ENCODE data around the gene BRD1. TPM values are rescaled to one million over a fixed set of nuclear protein-coding genes. Genes with fewer than 3 reads are reported as not detected.

Gene BRD1
- polyA plus RNA-seq, 1 donor from 2014 or later: 79.3 TPM

DNA sequence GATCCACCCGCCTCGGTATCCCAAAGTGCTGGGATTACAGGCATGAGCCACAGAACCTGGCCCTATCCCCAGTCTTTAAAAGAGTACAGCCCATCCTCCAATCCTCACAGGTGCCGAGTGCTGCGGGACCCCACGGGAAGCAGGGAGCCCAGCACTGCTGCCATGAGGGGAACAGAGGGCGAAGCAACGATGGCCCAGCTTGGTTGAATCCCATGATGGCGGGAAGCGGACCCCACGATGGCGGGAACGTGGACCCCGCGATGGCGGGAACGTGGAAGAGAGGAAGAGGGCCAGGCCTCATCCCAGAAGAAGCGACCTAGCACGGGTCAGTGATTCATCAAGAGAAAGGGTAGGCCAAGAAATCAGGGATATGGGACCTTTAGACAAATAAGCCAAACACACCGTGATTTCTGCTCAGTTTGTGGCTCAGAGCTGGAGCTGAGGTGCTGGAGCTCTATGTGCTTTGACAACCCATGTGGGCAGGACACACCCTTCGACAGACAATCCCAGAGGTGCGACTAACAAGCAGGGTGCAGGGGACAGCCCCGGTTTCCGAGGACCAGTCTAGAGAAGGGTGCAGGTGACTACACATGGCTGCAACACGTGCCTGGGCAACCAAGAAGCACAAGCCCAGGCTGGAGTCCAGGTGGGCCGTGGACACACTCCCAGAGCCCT lies 30.9 kb downstream of the BRD1 start:
- H3K4me3 ChIP-seq (ENCODE audit: low read length): no peak overlapping the region
- no peaks in the 10 kb centered on the region for H3F3A ChIP-seq (ENCODE audit: insufficient read depth, low read length, poor library complexity, severe bottlenecking)
- no peak overlapping the region for H3K4me2 ChIP-seq (ENCODE audit: low read length)
- H3K27me3 ChIP-seq (ENCODE audit: insufficient read depth, low read depth, low read length): no peaks in the 10 kb centered on the region
- no peaks in the 10 kb centered on the region for H3K9me3 ChIP-seq (ENCODE audit: low read length)
- no peak for TF ChIP-seq MXI1 (conservative IDR thresholded peaks at IDR 0.05; ENCODE audit: poor library complexity, severe bottlenecking)
- TF ChIP-seq, protein P1, sequence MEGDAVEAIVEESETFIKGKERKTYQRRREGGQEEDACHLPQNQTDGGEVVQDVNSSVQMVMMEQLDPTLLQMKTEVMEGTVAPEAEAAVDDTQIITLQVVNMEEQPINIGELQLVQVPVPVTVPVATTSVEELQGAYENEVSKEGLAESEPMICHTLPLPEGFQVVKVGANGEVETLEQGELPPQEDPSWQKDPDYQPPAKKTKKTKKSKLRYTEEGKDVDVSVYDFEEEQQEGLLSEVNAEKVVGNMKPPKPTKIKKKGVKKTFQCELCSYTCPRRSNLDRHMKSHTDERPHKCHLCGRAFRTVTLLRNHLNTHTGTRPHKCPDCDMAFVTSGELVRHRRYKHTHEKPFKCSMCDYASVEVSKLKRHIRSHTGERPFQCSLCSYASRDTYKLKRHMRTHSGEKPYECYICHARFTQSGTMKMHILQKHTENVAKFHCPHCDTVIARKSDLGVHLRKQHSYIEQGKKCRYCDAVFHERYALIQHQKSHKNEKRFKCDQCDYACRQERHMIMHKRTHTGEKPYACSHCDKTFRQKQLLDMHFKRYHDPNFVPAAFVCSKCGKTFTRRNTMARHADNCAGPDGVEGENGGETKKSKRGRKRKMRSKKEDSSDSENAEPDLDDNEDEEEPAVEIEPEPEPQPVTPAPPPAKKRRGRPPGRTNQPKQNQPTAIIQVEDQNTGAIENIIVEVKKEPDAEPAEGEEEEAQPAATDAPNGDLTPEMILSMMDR (IDR thresholded peaks at IDR 0.05; ENCODE audit: poor library complexity, severe bottlenecking): no peak
- no peak for TF ChIP-seq SMC3 (conservative IDR thresholded peaks at IDR 0.05; ENCODE audit: poor library complexity)
- no peak for TF ChIP-seq POLR2AphosphoS5 (IDR thresholded peaks at IDR 0.05)
- TF ChIP-seq EP300 (conservative IDR thresholded peaks at IDR 0.05; ENCODE audit: poor library complexity, severe bottlenecking): no peak
- TF ChIP-seq, protein P2, sequence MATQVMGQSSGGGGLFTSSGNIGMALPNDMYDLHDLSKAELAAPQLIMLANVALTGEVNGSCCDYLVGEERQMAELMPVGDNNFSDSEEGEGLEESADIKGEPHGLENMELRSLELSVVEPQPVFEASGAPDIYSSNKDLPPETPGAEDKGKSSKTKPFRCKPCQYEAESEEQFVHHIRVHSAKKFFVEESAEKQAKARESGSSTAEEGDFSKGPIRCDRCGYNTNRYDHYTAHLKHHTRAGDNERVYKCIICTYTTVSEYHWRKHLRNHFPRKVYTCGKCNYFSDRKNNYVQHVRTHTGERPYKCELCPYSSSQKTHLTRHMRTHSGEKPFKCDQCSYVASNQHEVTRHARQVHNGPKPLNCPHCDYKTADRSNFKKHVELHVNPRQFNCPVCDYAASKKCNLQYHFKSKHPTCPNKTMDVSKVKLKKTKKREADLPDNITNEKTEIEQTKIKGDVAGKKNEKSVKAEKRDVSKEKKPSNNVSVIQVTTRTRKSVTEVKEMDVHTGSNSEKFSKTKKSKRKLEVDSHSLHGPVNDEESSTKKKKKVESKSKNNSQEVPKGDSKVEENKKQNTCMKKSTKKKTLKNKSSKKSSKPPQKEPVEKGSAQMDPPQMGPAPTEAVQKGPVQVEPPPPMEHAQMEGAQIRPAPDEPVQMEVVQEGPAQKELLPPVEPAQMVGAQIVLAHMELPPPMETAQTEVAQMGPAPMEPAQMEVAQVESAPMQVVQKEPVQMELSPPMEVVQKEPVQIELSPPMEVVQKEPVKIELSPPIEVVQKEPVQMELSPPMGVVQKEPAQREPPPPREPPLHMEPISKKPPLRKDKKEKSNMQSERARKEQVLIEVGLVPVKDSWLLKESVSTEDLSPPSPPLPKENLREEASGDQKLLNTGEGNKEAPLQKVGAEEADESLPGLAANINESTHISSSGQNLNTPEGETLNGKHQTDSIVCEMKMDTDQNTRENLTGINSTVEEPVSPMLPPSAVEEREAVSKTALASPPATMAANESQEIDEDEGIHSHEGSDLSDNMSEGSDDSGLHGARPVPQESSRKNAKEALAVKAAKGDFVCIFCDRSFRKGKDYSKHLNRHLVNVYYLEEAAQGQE (IDR thresholded peaks at IDR 0.05; ENCODE audit: borderline replicate concordance): no peak
- no peak for TF ChIP-seq RAD21 (conservative IDR thresholded peaks at IDR 0.05)
- TF ChIP-seq EZH2 (IDR thresholded peaks at IDR 0.05; ENCODE audit: borderline replicate concordance, insufficient read depth, low read length, poor library complexity, severe bottlenecking): no peak
- TF ChIP-seq TAF1 (IDR thresholded peaks at IDR 0.05; ENCODE audit: low read depth): no peak
- no peak overlapping the region for H2AFZ ChIP-seq (ENCODE audit: low read depth, low read length)
- no peak overlapping the region for H3K9ac ChIP-seq (ENCODE audit: low read length)
- H4K20me1 ChIP-seq (ENCODE audit: insufficient read depth): peaks cover 38% of the 10 kb centered on the region
- H3K27ac ChIP-seq (ENCODE audit: low read length): no peak overlapping the region
- peaks cover 48% of the 10 kb centered on the region for H3K79me2 ChIP-seq (replicated peaks; ENCODE audit: insufficient read depth, low read length)
- H3K36me3 ChIP-seq (ENCODE audit: insufficient read depth, low read length): no peaks in the 10 kb centered on the region
- H3K9me2 ChIP-seq (ENCODE audit: insufficient read depth, low read length): no peaks in the 10 kb centered on the region

DNA sequence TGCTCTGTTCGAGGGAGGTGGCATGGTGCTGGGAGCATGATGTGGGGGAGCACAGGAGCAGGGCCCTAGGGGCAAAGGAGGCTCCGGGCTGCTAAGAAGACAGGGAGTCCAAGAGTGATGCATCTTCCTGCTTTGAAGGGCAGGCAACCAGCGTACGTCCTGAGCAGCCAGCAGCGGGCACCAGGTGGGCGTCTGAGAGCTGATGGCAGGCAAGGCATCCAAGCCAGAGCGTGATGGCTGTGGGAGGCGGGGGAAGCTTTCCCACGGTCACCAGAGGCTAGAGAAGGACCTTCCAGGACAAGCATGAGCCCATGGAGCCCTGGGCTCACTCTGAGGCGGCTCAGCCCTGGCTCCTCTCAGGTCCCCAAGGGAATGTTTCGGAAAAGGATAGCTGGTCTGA lies 32.2 kb downstream of the BRD1 start:
- no peak overlapping the region for H3K9ac ChIP-seq (ENCODE audit: low read length)
- H4K20me1 ChIP-seq (ENCODE audit: insufficient read depth): peaks cover 33% of the 10 kb centered on the region
- no peak overlapping the region for H3K4me2 ChIP-seq (ENCODE audit: low read length)
- no peak overlapping the region for H2AFZ ChIP-seq (ENCODE audit: low read depth, low read length)
- H3F3A ChIP-seq (ENCODE audit: insufficient read depth, low read length, poor library complexity, severe bottlenecking): no peaks in the 10 kb centered on the region
- no peaks in the 10 kb centered on the region for H3K36me3 ChIP-seq (ENCODE audit: insufficient read depth, low read length)
- no peaks in the 10 kb centered on the region for H3K9me3 ChIP-seq (ENCODE audit: low read length)
- no peak overlapping the region for H3K27ac ChIP-seq (ENCODE audit: low read length)
- H3K9me2 ChIP-seq (ENCODE audit: insufficient read depth, low read length): no peaks in the 10 kb centered on the region
- TF ChIP-seq, protein P1 (IDR thresholded peaks at IDR 0.05; ENCODE audit: poor library complexity, severe bottlenecking): no peak
- TF ChIP-seq TAF1 (IDR thresholded peaks at IDR 0.05; ENCODE audit: low read depth) (no peak), POLR2AphosphoS5 (IDR thresholded peaks at IDR 0.05) (no peak)
- no peak overlapping the region for H3K4me3 ChIP-seq (ENCODE audit: low read length)
- peaks cover 48% of the 10 kb centered on the region for H3K79me2 ChIP-seq (replicated peaks; ENCODE audit: insufficient read depth, low read length)
- H3K27me3 ChIP-seq (ENCODE audit: insufficient read depth, low read depth, low read length): no peaks in the 10 kb centered on the region

Data from neural cell (in vitro differentiated cells).